Measurements from ENCODE around the gene TSHR. TPM values are rescaled to one million over a fixed set of nuclear protein-coding genes. Genes with fewer than 3 reads are reported as not detected.

TSHR gene
- total and polyA plus RNA-seq, 2 of the 4 experiments (the other 2 are of a cell fraction): not detected

GRCh38 chr14:80933686-80934085 lies 21.7 kb upstream of the TSHR start:
- Histone ChIP-seq H3K9me1 (ENCODE audit: insufficient read depth, low read length) (peaks cover 11% of the 10 kb centered on the region), H3K23ac (ENCODE audit: low read depth, low read length) (no peak overlapping the region), H2AFZ (replicated peaks; ENCODE audit: low read length, poor library complexity) (no peak overlapping the region), H3K4ac (ENCODE audit: low read depth, low read length) (no peak overlapping the region), H3K27ac (ENCODE audit: insufficient read depth, low read length) (no peak overlapping the region), H2BK15ac (ENCODE audit: low read depth, low read length) (no peak overlapping the region), H3K27me3 (ENCODE audit: control insufficient read depth, insufficient read depth, low read length) (no peaks in the 10 kb centered on the region), H2AK5ac (ENCODE audit: low read depth, low read length) (no peak overlapping the region), H3K9me3 (ENCODE audit: control insufficient read depth, insufficient read depth, low read length) (no peaks in the 10 kb centered on the region), H3K79me1 (ENCODE audit: low read depth in 1 of 2, low read length in 2 of 2) (peaks cover 16 to 51% of the 10 kb centered on the region in 2 experiments; a peak in 3 of 4 replicates), H3K18ac (ENCODE audit: low read depth, low read length) (no peak overlapping the region), H3K9ac (ENCODE audit: low read depth, low read length) (no peak overlapping the region), H4K91ac (ENCODE audit: insufficient read depth, low read depth, low read length) (no peak overlapping the region), H3K4me1 (ENCODE audit: control insufficient read depth, insufficient read depth, low read length) (peaks cover 3% of the 10 kb centered on the region; the same call in 1 of the 2 replicates), H3K14ac (replicated peaks; ENCODE audit: low read depth, low read length) (no peak overlapping the region), H4K20me1 (ENCODE audit: insufficient read depth, low read length) (no peaks in the 10 kb centered on the region), H2BK120ac (ENCODE audit: low read depth, low read length) (no peak overlapping the region), H4K8ac (ENCODE audit: low read depth in 2 of 2, low read length in 2 of 2) (no peak overlapping the region), H2BK5ac (ENCODE audit: low read depth, low read length, poor library complexity, severe bottlenecking) (no peak overlapping the region), H4K5ac (ENCODE audit: low read depth, low read length) (no peak overlapping the region), H2BK20ac (ENCODE audit: low read depth, low read length) (no peak overlapping the region), H3K36me3 (ENCODE audit: control insufficient read depth, insufficient read depth, low read length) (no peaks in the 10 kb centered on the region; the same call in 1 of the 2 replicates), H3K4me2 (ENCODE audit: low read depth, low read length) (no peak overlapping the region), H3K4me3 (ENCODE audit: insufficient read depth, low read depth, low read length) (no peak overlapping the region), H3K56ac (ENCODE audit: extremely low read depth, insufficient read depth, low read length) (no peak overlapping the region), H2AK9ac (replicated peaks; ENCODE audit: low read depth, low read length, poor library complexity) (no peak overlapping the region)
- ATAC-seq (ENCODE audit: low read depth) (no peak), DNase-seq (no peak)
- intact Hi-C loops (cut with micrococcal nuclease): no loop called here
- no TSS peak for BruUV-seq (replicated peaks)
- ChIA-PET POLR2A (ENCODE audit: unreplicated experiment) (no interaction called here), CTCF (no interaction called here)
- TF ChIP-seq MAFK (IDR thresholded peaks at IDR 0.05; ENCODE audit: low read depth, low read length) (no peak), CHD1 (IDR thresholded peaks at IDR 0.05; ENCODE audit: low read depth, low read length) (no peak), RCOR1 (IDR thresholded peaks at IDR 0.05; ENCODE audit: insufficient replicate concordance, low read length) (no peak), NFE2L2 (IDR thresholded peaks at IDR 0.05; ENCODE audit: low read depth, low read length) (no peak)
- dilution Hi-C loops (cut with HindIII; ENCODE audit: low sequenced_read_pairs, unreplicated experiment): no loop called here
- WGBS, 2 experiments (ENCODE audit: extremely low coverage in 2 of 2, insufficient read length in 1 of 2): 95% methylated on average over 2 of the region's 4 CpGs; no CpG with 5 or more reads in 1 of the 2 experiments
- in situ Hi-C loops (cut with MboI; ENCODE audit: low sequenced_read_pairs): no loop called here
